Glomerular visceral epithelial cell (primary cell): Measurements from ENCODE around the gene POLR3H.

ENCODE experiments used
- DNase-seq: peaks from one replicate; pipeline ENCODE4 v3.0.0-alpha.2; 2016; ENCODE audit errors: extremely low spot score

POLR3H gene

DNA sequence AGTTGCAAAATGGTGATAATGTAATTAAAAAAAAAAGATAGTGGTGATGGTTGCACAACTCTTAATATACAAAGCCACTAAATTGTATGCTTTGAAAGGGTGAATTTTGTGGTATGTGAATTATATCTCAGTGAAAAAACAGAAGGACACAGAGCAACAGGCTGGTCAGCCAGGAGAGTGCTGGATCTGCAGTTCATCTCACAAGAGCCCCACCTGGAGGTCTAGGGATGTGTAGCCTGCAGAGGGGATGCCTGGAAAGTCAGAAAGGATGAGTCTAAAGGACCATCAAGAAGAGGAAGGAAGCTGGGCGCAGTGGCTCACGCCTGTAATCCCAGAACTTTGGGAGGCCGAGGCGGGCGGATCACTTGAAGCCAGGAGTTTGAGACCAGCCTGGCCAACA lies 9.0 kb downstream of the POLR3H start:
- DNase-seq = no peak

DNA sequence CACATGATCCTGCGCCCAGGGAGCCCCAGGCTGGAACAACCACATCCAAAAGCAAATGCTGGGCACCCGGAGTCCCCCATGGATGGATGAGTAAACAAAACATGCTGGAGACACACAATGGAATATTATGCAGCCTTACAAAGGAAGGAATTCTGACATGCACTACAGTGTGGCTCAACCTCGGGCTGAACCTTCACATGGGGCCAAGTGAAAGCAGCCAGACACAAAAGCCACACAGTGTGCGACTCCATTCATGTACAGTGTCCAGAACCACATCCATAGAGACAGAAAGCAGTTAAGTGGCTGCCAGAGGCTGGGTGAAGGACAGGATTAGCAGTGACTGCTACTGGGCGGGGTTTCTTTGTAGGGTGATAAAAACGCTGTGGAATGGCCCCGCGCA lies 10.1 kb downstream of the POLR3H start:
- no peak for DNase-seq

DNA sequence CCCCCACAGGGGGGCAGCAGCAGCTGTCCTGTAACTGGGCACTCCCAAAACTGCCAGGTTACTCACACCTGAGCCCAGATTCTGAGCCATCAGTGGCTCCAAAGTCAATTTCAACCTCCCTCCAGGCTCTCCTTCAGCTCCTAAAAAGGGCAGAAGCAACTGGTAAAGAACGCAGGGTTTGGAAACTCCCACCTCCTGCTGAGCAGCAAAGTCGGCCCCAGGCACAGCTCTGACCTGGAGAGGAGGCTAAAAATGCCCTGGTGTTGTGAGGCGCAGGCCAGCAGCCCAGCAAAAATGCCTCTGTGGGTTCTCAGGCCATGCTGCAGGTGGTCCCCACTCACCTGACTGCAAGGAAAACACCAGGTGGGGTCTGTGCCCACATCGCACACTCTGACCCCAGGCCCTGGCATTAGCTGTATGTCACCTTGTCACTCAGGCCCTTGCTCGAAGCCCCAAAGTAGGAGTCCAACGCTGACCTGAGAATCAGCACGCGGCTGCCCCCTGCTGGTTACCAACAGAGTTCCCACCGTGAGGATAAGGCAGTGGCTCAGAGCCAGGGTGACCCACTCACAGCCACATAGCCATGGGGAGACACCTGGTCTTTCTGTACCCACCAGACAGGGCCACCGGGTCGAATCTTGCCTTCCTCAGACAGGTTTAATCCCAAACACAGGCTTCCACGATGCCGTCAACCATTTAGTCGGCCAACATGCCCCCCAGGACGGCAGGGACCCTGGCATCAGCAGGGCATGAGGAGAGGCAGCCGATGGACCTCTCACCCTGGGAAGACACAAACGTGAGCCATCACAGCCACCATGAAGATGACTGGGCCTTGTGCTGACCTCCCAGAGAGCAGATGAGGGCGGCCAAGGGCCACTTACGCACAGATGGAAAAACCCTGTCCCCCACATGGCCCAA lies 11.1 kb downstream of the POLR3H start:
- DNase-seq = peak; percentile 60

DNA sequence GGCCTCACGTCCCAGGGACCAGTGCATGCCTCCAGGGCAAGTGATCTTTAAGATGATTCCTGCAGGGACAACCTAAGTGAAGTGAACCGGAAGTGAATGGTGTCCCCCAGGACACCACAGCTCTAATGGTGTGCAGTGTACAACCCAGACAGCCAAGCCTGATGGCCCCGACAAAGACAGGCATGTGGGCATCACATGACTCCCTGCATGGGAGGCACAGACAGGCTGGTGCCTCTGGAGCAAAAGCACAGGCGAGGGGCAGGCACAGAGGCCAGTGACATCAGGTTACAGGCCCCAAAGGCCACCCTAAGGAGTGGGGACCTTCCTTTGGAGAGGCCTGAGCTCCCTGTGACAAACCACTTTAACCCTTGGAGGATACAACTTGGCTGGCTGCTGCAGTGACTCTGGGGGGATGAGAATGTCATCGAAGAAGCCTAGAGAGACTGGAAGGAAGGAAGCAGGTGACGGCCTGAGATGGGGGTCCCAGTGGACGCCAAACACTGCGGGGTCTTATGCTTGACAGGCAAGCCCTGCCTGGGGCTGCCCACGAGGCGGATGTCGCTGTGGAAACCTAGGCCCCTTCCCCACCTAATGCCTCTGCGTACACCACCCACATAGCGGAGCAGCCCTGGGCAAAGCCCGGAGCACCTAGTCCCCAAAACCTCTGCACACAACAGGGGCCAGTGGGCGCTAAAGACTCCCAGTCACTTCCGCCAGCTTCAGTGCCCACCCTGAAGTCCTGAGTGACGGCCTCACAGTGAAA lies 12.4 kb downstream of the POLR3H start:
- no peak for DNase-seq

DNA sequence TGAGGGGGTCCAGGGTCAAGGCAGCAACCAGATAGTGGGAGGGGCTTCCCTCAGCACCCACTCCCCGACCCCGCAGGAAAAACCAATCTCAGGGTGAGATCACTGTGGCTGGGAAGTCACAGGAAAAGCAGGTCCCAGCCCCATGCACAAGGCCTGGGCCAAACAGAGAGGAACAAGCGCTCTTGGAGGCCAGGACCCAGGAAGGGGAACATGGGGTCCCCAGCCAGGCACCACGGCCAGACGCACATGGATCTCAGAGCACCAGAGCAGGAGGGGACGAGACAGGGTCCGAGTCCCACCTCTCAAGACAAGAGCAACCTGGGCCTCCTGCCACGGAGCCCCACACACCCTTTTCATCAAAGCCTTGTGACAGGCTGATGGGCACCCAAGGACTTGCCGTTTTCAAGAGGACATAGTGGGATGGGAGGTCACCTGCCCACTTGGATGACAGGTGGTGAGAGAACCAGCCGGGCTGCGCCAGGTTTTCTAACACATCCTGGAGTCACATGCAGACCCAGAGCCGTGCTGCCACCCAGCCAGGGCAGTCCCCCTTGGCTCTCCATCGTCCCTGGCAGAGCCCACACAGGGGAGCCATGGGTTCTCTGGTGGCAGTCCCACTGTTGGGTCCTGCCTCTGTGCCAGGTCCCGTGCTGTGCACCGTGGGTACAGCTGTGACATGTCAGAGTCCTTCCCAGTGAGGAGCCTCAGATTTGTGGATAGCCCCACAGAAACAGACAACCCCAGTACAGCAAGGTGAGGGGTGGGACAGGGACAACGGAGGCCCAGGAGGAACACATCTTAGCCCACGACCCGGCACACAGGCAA lies 13.2 kb downstream of the POLR3H start:
- no peak for DNase-seq

DNA sequence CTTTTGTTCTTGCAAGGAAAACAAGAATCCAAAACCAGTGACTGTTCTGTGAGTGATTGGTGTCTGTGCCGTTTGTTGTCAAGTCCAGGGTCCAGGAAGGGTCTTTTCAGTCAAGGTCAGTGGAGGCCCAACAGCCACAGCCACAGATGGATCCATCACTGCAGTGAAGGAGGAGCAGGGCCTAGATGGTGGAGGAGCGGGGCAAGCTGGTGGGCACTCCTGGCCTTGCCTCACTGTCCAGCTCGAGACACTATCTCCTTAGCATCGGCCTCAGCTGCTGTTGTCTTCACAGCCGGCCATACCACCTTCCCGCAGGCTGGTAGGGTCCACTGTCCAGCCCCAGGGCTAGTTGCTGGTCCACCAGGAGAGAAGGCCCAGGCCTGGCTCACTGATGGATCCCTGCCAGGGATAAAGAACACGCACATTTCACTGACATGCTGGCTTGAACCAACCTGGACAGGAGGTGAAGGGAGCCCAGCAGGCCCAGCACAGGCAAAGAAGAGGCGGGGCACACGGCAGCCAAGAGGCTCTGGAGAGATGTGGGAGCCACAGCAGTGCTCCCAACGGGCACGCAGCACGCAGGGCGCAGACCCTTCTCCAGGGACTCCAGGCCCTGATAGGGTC lies 15.2 kb downstream of the POLR3H start:
- no peak for DNase-seq

DNA sequence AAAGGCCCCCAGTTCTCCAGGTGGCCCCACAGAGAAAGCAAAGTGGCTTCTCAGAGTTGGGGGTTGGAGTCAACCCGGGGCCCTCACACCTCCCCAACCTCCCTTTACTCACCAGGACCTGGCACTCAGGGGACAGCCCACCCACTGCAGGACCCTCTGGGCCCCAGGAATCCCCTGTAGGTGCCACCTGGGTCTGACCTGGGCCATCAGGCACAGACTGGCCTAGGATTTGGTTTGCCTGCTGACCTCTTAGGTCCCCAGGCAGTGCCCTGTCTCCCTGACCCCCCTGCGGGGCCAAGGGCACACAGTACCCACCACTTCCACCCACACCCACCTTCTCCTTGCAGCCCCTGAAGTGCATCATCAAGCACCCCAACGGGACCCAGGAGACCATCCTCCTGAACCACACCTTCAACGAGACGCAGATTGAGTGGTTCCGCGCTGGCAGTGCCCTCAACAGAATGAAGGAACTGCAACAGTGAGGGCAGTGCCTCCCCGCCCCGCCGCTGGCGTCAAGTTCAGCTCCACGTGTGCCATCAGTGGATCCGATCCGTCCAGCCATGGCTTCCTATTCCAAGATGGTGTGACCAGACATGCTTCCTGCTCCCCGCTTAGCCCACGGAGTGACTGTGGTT lies 16.0 kb downstream of the POLR3H start:
- no peak for DNase-seq

DNA sequence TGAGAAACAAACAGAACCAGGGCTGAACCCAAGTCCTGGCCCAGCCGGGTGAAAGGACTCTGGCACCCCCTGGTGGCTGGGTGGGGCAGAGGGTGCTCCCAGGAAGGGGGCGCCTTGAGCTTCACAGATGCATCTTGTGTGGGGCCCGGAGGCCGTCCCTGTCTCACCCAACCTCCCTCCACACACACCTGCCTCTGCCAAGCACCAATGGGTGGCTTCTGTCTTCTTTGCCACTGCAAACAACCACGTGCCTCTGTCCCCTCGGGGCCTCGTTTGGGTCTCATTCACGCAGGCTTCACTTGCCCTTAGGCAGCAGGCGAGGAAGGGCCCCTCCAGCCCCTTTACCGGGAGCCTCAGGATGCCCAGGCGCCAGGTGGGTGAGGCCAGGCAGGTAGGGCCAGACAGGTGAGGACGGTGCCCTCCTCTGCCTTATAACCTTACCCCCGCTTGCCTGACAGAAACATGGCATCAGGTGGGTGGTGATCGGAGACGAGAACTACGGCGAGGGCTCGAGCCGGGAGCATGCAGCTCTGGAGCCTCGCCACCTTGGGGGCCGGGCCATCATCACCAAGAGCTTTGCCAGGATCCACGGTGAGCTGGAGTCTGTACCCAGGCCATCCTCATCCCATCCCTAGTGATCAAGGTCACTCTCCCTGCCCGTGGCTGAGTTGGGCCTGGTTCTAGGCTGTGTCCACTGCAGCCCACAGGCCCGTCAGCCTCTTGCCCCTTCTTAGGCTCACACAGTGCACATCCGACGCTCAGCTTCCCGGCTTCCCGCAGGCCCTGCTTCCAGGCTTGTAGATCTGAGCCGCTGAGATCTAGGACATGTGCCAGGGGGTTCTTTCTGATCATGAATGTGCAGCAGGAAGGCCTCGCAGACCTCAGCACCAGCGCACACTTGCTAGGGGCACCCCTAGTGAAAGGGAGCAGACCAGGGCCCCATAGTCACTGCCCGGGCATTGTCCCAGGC lies 17.2 kb downstream of the POLR3H start:
- DNase-seq = peak; percentile 35

DNA sequence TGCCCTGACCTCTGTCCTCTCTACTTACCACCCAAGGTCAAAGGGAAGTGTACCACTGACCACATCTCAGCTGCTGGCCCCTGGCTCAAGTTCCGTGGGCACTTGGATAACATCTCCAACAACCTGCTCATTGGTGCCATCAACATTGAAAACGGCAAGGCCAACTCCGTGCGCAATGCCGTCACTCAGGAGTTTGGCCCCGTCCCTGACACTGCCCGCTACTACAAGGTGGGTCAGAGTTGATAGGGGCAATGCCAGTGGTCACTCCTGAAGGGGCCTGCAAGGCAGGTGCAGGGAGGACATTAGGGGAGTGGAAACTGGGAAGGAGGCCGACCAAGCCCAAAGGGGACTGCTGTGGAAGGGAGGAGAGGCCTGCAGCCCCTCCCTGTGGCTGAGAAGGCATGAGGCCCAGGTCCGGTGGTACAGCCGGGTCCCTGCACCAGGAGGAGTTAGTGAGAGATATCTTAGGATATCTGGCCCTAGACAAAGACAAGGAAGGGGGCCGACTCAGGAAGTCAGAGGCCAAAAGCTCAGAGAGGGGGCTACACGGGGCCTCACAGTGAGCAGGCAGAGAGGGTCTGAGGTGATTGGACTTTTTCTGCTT lies 17.9 kb downstream of the POLR3H start:
- no peak for DNase-seq

DNA sequence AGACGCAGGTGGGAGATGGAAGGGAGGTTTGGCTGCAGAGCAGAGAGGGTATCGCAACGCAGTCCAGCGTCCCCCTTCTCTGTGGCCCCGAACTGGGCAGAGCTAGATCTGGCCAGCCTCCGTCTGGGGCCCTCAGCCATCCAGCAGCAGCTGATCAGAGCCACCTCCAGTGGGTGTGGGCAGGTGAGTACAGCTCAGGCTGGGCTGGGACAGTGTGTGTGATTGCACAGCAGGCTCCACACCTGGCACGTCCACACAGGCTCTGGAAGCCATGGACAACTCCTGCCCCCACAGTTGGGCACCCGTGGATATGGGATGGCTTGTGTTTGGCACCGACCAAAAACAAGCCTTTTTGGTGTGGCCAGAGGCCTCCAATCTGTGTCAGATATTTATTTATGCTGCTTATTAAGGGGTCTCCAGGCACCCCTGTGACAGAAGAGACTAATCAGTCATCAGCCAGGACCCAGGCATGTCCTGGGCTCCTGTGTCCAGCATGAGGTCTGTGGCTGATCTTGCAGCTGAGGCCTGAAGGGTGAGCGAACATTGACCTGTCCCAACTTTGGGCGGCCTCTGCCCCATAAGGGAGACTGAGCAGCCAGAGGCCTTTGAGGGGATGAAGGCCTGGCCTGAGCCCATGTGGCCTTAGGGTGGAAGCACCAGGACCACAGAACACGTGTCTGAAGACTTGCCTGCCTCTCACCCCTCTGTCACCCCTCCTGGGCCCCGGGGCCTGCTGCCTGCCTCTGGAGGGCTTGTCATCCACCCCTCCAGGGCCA lies 18.6 kb downstream of the POLR3H start:
- DNase-seq = no peak

DNA sequence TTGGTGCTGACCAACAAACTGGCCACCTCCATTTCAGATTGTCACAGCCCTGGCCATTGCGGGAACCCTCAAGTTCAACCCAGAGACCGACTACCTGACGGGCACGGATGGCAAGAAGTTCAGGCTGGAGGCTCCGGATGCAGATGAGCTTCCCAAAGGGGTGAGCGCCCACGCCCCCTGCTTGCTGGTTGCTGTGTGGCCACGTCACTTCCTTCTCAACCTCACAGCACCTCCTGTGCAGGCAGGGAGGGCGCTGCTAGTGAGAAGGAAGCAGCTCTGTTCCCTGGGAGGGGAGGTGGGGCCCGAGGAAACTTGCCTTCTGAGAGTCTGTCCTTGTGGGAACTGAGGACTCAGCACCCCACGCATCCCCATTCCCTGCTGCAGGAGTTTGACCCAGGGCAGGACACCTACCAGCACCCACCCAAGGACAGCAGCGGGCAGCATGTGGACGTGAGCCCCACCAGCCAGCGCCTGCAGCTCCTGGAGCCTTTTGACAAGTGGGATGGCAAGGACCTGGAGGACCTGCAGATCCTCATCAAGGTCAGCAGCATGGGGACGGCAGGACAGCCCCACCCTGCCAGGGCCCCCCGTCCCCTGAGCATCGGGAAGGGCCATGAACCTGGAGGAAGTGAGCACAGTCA lies 19.3 kb downstream of the POLR3H start:
- DNase-seq = no peak

DNA sequence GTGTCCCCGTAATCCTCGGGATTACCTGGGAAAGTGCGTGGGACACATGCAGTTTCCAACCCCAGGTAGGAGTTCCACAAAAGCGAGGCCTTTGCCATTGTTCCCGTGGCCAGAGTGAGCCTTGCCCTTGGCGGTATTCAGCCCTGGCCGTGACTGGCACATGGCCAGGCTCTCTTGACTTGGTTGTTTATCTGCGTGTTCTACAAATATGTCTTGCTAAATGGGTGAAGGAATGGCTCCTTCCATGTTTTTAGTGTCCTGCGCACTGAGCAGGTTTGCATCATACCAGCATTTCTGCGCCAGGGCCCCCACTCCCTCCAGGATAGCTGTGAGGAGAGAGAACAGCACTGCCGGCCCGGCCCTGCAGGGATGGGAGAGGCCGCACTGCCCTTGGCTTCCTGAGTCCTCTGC lies 20.0 kb downstream of the POLR3H start:
- no peak for DNase-seq

DNA sequence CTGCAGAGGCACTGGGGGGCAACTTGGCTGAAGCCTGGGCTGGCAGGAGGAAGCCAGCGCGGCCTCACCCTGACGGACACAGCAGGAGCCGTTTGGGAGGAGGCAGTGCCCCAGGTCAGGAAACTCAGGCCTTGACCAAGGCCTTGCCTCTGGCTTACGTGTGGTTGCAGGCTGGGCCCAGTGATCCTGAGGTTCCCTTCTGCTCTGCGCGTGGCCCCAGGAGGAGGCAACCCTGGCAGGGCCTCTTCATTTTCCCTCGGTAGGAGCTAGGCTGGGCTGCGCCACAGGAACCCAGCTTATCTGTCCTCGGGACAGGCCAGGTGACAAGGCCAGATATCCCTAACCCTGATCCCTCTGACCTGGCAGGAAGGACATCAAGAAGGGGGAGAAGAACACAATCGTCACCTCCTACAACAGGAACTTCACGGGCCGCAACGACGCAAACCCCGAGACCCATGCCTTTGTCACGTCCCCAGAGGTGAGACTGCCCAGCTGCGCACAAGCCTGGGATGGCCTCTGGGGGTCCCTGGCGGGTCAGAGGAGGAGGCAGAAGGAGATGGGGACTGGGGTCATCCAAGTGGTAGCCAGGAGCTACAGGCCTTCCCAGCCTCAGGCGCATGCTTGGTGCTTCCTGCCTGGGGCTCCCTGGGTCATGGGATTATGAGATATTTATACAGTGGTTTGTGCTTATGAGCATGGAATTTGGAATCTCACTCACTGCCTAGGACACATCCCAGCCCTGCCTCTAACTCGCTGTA lies 20.6 kb downstream of the POLR3H start:
- DNase-seq = no peak

DNA sequence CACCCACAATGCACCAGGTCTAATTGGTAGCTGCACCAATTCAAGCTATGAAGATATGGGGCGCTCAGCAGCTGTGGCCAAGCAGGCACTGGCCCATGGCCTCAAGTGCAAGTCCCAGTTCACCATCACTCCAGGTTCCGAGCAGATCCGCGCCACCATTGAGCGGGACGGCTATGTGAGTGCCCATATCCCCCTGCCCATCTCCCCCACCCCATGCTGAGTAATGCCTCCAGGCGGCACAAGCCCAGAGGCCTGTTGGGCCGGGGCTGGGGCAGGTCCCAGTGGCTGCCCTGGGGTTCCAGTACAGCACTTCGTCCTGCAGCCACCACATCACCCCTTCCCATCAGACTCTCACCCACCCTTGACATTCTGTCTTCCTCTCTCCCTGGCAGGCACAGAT lies 21.5 kb downstream of the POLR3H start:
- no peak for DNase-seq

DNA sequence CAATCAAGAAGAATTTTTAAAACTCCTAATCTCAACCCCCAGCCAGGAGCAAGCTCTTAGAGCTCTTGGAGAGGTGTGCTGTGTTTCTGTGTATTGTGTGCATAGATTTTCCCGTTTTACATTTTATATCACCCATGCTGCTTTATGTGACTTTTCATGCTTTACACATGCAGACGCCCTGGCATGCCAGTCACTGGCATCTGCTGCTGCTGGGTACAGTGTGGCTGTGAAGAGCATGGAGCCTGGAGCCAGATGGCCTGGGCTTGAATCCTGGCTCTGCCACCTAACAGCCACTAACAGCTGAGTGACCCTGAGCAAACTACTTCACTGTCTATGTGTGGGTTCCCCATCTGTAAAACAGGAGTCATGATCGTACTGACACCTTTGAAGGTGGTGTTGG lies 23.1 kb downstream of the POLR3H start:
- no peak for DNase-seq

DNA sequence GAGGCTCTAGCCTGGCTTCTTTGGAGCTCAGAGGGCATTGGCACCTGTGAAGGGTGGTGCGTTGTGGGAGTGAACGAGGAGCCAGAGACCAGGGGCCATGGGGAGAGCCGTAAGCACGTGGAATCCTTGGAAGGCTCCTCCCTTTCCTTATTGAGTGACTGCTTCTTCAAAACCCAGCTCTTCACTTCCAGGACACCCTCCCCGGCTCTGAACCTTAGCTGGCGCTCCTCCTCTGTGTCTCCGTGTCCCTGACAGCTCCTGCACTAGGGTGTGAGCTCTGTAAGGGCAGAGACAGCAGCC lies 26.3 kb downstream of the POLR3H start:
- no peak for DNase-seq

DNA sequence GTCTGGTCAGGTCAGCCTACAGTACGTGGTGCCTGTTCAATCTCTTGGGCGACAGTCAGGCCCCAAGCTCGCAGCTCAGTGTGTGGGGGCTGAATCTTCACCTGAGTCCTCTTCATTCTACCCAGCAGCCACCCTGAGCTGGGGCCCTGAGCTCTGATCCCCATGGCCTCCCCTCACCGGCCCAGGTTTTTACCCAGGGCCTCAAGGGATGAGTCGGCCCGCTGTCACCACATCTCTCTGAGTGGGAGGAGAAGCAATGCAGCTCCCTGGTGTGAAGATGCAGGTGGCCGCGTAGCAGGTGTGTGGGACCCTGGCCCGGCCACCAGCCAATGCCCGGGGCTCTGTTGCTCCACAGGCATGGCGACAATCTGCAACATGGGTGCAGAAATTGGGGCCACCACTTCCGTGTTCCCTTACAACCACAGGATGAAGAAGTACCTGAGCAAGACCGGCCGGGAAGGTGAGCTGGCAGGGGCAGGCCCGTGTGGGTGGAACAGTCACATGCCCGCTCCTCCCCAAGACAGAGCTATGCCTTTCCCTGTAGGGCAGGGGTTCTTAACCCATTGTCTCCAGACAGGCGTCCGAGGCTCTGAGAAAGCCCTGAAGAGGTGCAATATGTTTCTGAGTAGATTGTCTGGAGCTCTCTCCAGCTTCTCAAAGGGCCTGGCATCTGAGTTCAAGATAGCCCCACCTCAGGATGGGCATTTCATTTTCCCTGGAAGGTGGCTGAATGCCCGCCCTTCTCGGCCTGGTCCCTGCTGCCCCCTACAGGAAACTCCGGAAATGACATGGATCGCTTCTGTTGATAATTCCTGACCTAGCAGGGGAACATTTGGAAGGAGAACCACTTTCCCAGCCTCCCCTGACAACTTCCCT lies 26.9 kb downstream of the POLR3H start:
- peak; percentile 64 for DNase-seq
